ACC112 (cell line): ENCODE measurements around the gene OSBPL7.
A peak's percentile ranks its signal among the peaks of the same experiment; 100 is the strongest.

Experiments
- H2AFZ ChIP-seq: fragments of 200-600 bp; sonication (generic); one replicate; pipeline ENCODE4 v1.6.0; 2017; ENCODE audit warnings: antibody characterized with exemption, low read length; ENCODE audit not compliant: unreplicated experiment
- H3K27ac ChIP-seq: fragments of 200-600 bp; sonication (generic); 2 replicates; pipeline ENCODE4 v1.5.1; 2014; ENCODE audit warnings: low read depth, mild to moderate bottlenecking, antibody characterized with exemption, low read length, moderate library complexity
- H3K27me3 ChIP-seq: fragments of 200-600 bp; sonication (generic); 2 replicates; pipeline ENCODE4 v1.6.1; 2014; ENCODE audit warnings: mild to moderate bottlenecking, antibody characterized with exemption, low read length, moderate library complexity, mixed read lengths; ENCODE audit not compliant: insufficient read depth
- H3K36me3 ChIP-seq: fragments of 200-600 bp; sonication (generic); 2 replicates; pipeline ENCODE4 v1.6.1; 2016; ENCODE audit warnings: mild to moderate bottlenecking, antibody characterized with exemption, low read length, moderate library complexity, mixed read lengths; ENCODE audit not compliant: insufficient read depth
- H3K4me1 ChIP-seq: fragments of 200-600 bp; sonication (generic); one replicate; pipeline ENCODE4 v1.6.1; 2016; ENCODE audit warnings: low read length, mixed read lengths; ENCODE audit not compliant: insufficient read depth, unreplicated experiment, control insufficient read depth
- H3K4me3 ChIP-seq: fragments of 200-600 bp; sonication (generic); 2 replicates; pipeline ENCODE4 v1.5.1; 2014; ENCODE audit warnings: mild to moderate bottlenecking, low read depth, low read length
- H3K79me2 ChIP-seq: fragments of 200-600 bp; sonication (generic); one replicate; pipeline ENCODE4 v1.6.0; 2016; ENCODE audit warnings: low read length; ENCODE audit not compliant: control insufficient read depth, unreplicated experiment, insufficient read depth

OSBPL7 gene

GRCh38 chr17:47839071-47839470 lies 17.5 kb upstream of the OSBPL7 start:
- H3K79me2 ChIP-seq, result no peaks in the 10 kb centered on the region
- H3K4me3 ChIP-seq, result no peak overlapping the region
- H3K4me1 ChIP-seq, result peaks cover 15% of the 10 kb centered on the region
- H2AFZ ChIP-seq, result no peak overlapping the region
- no peak overlapping the region for H3K27ac ChIP-seq
- H3K27me3 ChIP-seq, result no peaks in the 10 kb centered on the region
- H3K36me3 ChIP-seq, result no peaks in the 10 kb centered on the region; the same call in 1 of the 2 replicates

GRCh38 chr17:47838636-47839035 lies 17.0 kb upstream of the OSBPL7 start:
- Histone ChIP-seq H3K4me3 (no peak overlapping the region), H3K27me3 (no peaks in the 10 kb centered on the region), H3K27ac (no peak overlapping the region), H3K79me2 (no peaks in the 10 kb centered on the region), H2AFZ (no peak overlapping the region), H3K4me1 (peaks cover 15% of the 10 kb centered on the region), H3K36me3 (no peaks in the 10 kb centered on the region; the same call in 1 of the 2 replicates)

- Histone ChIP-seq H3K79me2 (no peaks in the 10 kb centered on the region), H3K27ac (peak overlapping the region; percentile 4; the same call in 1 of the 2 replicates), H2AFZ (no peak overlapping the region), H3K4me1 (peaks cover 15% of the 10 kb centered on the region), H3K27me3 (no peaks in the 10 kb centered on the region), H3K36me3 (no peaks in the 10 kb centered on the region; the same call in 1 of the 2 replicates), H3K4me3 (no peak overlapping the region)
Measured at GRCh38 chr17:47837401-47838039, 15.9 kb upstream of the OSBPL7 start.

- peaks cover 18% of the 10 kb centered on the region for H3K4me1 ChIP-seq
- H3K79me2 ChIP-seq, result no peaks in the 10 kb centered on the region
- H3K27ac ChIP-seq, result no peak overlapping the region
- no peak overlapping the region for H2AFZ ChIP-seq
- H3K36me3 ChIP-seq, result no peaks in the 10 kb centered on the region; the same call in 1 of the 2 replicates
- no peak overlapping the region for H3K4me3 ChIP-seq
- no peaks in the 10 kb centered on the region for H3K27me3 ChIP-seq
Measured at GRCh38 chr17:47836601-47837000, 15.0 kb upstream of the OSBPL7 start.

- Histone ChIP-seq H3K79me2 (peaks cover 16% of the 10 kb centered on the region), H3K27ac (no peak overlapping the region), H3K27me3 (no peaks in the 10 kb centered on the region), H3K4me1 (peaks cover 25% of the 10 kb centered on the region), H3K4me3 (no peak overlapping the region), H2AFZ (no peak overlapping the region), H3K36me3 (no peaks in the 10 kb centered on the region; the same call in 1 of the 2 replicates)
Measured at GRCh38 chr17:47834756-47835155, 13.2 kb upstream of the OSBPL7 start.

GRCh38 chr17:47831934-47832327 lies 10.3 kb upstream of the OSBPL7 start:
- Histone ChIP-seq H2AFZ (peak overlapping the region; percentile 100), H3K27me3 (no peaks in the 10 kb centered on the region), H3K4me1 (peaks cover 16% of the 10 kb centered on the region), H3K27ac (no peak overlapping the region), H3K79me2 (peaks cover 23% of the 10 kb centered on the region), H3K4me3 (peak overlapping the region; percentile 84), H3K36me3 (peaks cover 2% of the 10 kb centered on the region; the same call in 1 of the 2 replicates)

- H3K4me1 ChIP-seq, result peaks cover 16% of the 10 kb centered on the region
- peak within 1 kb of the TSS; percentile 84 for H3K4me3 ChIP-seq
- H3K79me2 ChIP-seq, result peaks cover 23% of the 10 kb centered on the region
- peaks cover 6% of the 10 kb centered on the region for H3K36me3 ChIP-seq
- H3K27ac ChIP-seq, result peak within 1 kb of the TSS; percentile 23; the same call in 1 of the 2 replicates
- H2AFZ ChIP-seq, result peak within 1 kb of the TSS; percentile 100
- no peaks in the 10 kb centered on the region for H3K27me3 ChIP-seq
Measured at GRCh38 chr17:47831003-47831933, 9.7 kb upstream of the OSBPL7 start, which contains the start of the genes LRRC46 and MRPL10. TSS of gene LRRC46 (plus strand) at chr17:47831670. CDS start at chr17:47831990, 320 bp downstream. TSS of gene MRPL10 (minus strand) at chr17:47831541. CDS start at chr17:47831511, 30 bp downstream.

- Histone ChIP-seq H3K27ac (peak overlapping the region; percentile 23; the same call in 1 of the 2 replicates), H3K79me2 (peaks cover 23% of the 10 kb centered on the region), H2AFZ (peak overlapping the region; percentile 77), H3K27me3 (no peaks in the 10 kb centered on the region), H3K4me1 (peaks cover 16% of the 10 kb centered on the region), H3K36me3 (peaks cover 8% of the 10 kb centered on the region), H3K4me3 (peak overlapping the region; percentile 84)
Measured at GRCh38 chr17:47830396-47831002, 8.9 kb upstream of the OSBPL7 start.

GRCh38 chr17:47829870-47830269 lies 8.3 kb upstream of the OSBPL7 start:
- no peak overlapping the region for H2AFZ ChIP-seq
- H3K4me1 ChIP-seq, result peaks cover 16% of the 10 kb centered on the region
- no peak overlapping the region for H3K27ac ChIP-seq
- peaks cover 23% of the 10 kb centered on the region for H3K79me2 ChIP-seq
- H3K36me3 ChIP-seq, result peaks cover 8% of the 10 kb centered on the region
- H3K4me3 ChIP-seq, result peak overlapping the region; percentile 84
- no peaks in the 10 kb centered on the region for H3K27me3 ChIP-seq

GRCh38 chr17:47823519-47823918 lies 1.9 kb upstream of the OSBPL7 start:
- Histone ChIP-seq H3K27ac (no peak overlapping the region), H3K4me1 (peaks cover 15% of the 10 kb centered on the region), H3K27me3 (no peaks in the 10 kb centered on the region), H3K79me2 (peaks cover 3% of the 10 kb centered on the region), H2AFZ (no peak overlapping the region), H3K4me3 (no peak overlapping the region), H3K36me3 (peaks cover 11% of the 10 kb centered on the region)
